ENCODE measurements around the gene H2AZ2. TPM values are rescaled to one million over a fixed set of nuclear protein-coding genes. Genes with fewer than 3 reads are reported as not detected.

H2AZ2 gene
- total RNA-seq (2022; extraction: Qiagen RNA extraction; ENCODE audit: low read depth) = 212 to 256 TPM (median 244 TPM) in 5 replicates

DNA sequence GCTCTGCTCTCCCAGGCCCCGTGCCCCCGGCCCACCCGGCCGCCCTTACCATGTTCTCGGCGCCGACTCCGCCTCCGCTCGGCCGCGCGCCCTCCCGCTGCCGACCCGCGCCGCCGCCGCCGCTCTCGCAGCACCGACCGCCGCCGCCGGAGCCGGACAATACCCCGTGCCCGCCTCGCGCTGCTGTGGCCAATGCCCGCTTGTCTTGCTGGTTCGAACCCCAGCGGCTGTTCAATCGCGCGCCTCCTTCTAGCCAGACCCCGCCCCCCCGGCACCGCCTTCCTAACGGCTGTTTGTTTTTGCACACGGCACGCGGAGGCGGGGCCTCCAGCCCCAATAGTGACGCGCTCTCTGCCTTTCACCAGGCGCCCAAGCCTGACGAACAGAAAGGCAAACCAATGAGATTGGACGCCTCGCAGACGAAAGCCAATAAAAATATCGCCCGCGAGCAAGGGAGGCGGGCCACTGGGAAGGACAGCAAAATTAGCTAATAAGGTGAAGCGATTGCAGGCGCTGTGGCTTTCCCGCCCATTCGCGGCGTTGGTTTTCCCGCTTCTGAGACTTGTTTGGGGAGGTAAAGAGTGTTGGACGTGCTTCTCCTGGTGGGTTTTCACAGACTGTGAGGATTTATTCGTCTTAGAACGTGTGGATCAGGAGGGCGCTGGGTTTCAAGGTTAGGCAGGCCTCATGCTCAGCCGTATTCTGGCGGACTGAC, at the start of gene H2AZ2:
Gene H2AZ2, minus strand, starts transcription at position 168 of the 715 bp plus-strand sequence. Its CDS starts 116 bp downstream, at position 52.

GRCh38 chr7:44885394-44886317, 37.8 kb upstream of the H2AZ2 start, which contains the start of gene PURB:
PURB (minus strand) TSS chr7:44885530; CDS start chr7:44885348, 182 bp downstream.

GRCh38 chr7:44796504-44797328, 51.2 kb downstream of the H2AZ2 start, which contains the start of gene PPIA:
PPIA (plus strand) TSS chr7:44796681; CDS start chr7:44796725, 44 bp downstream.

Other genes starting within 250 kb of the H2AZ2 start
- gene OGDH, start 241.5 kb downstream of the H2AZ2 start, total RNA-seq (2022; extraction: Qiagen RNA extraction; ENCODE audit: low read depth) = 25.7 to 31.2 TPM (median 29.0 TPM) in 5 replicates
- gene ZMIZ2, start 99.2 kb downstream of the H2AZ2 start, total RNA-seq (2022; extraction: Qiagen RNA extraction; ENCODE audit: low read depth) = 24.8 to 32.9 TPM (median 31.7 TPM) in 5 replicates
- 4,906 to 6,290 TPM (median 5,166 TPM) in 5 replicates for gene PPIA, start 51.4 kb downstream of the H2AZ2 start, total RNA-seq (2022; extraction: Qiagen RNA extraction; ENCODE audit: low read depth)
- gene PURB, start 37.4 kb upstream of the H2AZ2 start, total RNA-seq (2022; extraction: Qiagen RNA extraction; ENCODE audit: low read depth) = 10.8 to 14.5 TPM (median 13.0 TPM) in 5 replicates
- 0.10 to 0.26 TPM (median 0.17 TPM) in 5 replicates for gene MYO1G, start 130.9 kb upstream of the H2AZ2 start, total RNA-seq (2022; extraction: Qiagen RNA extraction; ENCODE audit: low read depth)
- 38.5 to 48.2 TPM (median 46.2 TPM) in 5 replicates for gene CCM2, start 152.1 kb upstream of the H2AZ2 start, total RNA-seq (2022; extraction: Qiagen RNA extraction; ENCODE audit: low read depth)
- 0.10 to 0.28 TPM (median 0.23 TPM) in 5 replicates for gene NACAD, start 240.9 kb upstream of the H2AZ2 start, total RNA-seq (2022; extraction: Qiagen RNA extraction; ENCODE audit: low read depth)

All from A549 treated with GW870086 at 1 μM for 4 hours (cell line).